HFF-Myc (cell line): ENCODE data around the gene EXOC6B.

ENCODE experiments used
- DNase-seq: peaks from one replicate; pipeline ENCODE4 v3.0.0-alpha.2; 2011; ENCODE audit warnings: low read depth; ENCODE audit errors: extremely low read depth
- H3K4me3 ChIP-seq: replicated peaks from 2 replicates; pipeline ENCODE4 v1.5.1; 2011; ENCODE audit warnings: low read depth, mild to moderate bottlenecking, control low read depth, low read length
- CTCF ChIP-seq: IDR thresholded peaks from 2 replicates; pipeline ENCODE4 v1.5.1; 2012; ENCODE audit warnings: mild to moderate bottlenecking, low read depth, low read length, control low read depth; ENCODE audit errors: missing control alignments

Gene EXOC6B

GRCh38 chr2:72261076-72261475 lies 564.8 kb downstream of the EXOC6B start:
- no peak for DNase-seq
- no peak for TF ChIP-seq CTCF
- H3K4me3 ChIP-seq = no peak overlapping the region

GRCh38 chr2:72255540-72255939 lies 570.3 kb downstream of the EXOC6B start:
- DNase-seq = no peak
- no peak overlapping the region for H3K4me3 ChIP-seq
- no peak for TF ChIP-seq CTCF

GRCh38 chr2:72254831-72255451 lies 570.9 kb downstream of the EXOC6B start:
- no peak overlapping the region for H3K4me3 ChIP-seq
- no peak for TF ChIP-seq CTCF
- no peak for DNase-seq

GRCh38 chr2:72238311-72238710 lies 587.5 kb downstream of the EXOC6B start:
- no peak for TF ChIP-seq CTCF

GRCh38 chr2:72237549-72237948 lies 588.3 kb downstream of the EXOC6B start:
- no peak for DNase-seq
- no peak for TF ChIP-seq CTCF
- H3K4me3 ChIP-seq = no peak overlapping the region

More at GRCh38 chr2:72238311-72238710, 587.5 kb downstream of the EXOC6B start:
- H3K4me3 ChIP-seq = no peak overlapping the region
- no peak for DNase-seq

- peak; percentile 4 for DNase-seq
- no peak overlapping the region for H3K4me3 ChIP-seq
These were observed 589.3 kb downstream of the EXOC6B start for GRCh38 chr2:72236445-72237067.

More at GRCh38 chr2:72236445-72237067, 589.3 kb downstream of the EXOC6B start:
- no peak for TF ChIP-seq CTCF
